ENCODE data around the gene STX1B. TPM values are rescaled to one million over a fixed set of nuclear protein-coding genes. Genes with fewer than 3 reads are reported as not detected.

The STX1B gene
- total RNA-seq, 1 experiment from 2014 or later = 15.9 TPM

DNA sequence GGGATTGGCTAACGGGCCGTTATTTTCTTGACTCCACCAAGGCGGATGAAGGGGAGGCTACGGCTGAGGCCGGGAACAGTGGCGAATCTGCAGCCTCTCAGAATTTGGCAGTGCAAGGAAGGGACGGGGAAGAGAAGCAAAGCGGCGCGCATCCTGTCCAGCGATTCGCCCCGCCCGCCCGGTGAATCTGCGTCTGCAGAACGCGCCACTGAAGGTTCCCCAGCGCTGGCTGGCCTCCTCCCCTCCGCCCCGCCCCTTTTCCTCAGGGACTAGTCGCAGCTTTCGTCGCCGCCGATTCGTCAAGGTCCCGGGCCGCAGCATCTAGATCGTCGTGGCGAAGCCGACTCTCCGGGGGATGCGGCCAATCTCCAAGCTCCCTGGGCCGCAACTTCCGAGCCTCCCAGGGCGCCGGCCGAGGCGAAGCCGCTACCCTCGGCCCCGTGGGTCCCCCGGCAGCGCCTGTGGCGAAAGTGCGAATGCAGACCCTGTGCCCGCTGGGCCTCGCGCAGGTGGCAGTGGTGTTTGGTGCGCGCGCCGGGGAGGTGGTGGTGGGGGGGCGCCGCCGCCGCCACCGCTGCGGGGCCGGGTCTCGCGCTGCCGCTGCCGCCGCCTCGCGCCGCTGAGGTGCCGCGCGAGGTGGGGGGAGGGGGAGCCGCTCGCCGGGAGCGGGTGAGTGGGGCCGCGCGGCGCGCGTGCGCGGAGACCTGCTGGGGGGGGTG is 52.8 kb downstream of the STX1B start, which contains the start of gene SETD1A (continued):
- TF ChIP-seq, protein P1, sequence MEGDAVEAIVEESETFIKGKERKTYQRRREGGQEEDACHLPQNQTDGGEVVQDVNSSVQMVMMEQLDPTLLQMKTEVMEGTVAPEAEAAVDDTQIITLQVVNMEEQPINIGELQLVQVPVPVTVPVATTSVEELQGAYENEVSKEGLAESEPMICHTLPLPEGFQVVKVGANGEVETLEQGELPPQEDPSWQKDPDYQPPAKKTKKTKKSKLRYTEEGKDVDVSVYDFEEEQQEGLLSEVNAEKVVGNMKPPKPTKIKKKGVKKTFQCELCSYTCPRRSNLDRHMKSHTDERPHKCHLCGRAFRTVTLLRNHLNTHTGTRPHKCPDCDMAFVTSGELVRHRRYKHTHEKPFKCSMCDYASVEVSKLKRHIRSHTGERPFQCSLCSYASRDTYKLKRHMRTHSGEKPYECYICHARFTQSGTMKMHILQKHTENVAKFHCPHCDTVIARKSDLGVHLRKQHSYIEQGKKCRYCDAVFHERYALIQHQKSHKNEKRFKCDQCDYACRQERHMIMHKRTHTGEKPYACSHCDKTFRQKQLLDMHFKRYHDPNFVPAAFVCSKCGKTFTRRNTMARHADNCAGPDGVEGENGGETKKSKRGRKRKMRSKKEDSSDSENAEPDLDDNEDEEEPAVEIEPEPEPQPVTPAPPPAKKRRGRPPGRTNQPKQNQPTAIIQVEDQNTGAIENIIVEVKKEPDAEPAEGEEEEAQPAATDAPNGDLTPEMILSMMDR (IDR thresholded peaks at IDR 0.05) = no peak
- TF ChIP-seq, protein P2, sequence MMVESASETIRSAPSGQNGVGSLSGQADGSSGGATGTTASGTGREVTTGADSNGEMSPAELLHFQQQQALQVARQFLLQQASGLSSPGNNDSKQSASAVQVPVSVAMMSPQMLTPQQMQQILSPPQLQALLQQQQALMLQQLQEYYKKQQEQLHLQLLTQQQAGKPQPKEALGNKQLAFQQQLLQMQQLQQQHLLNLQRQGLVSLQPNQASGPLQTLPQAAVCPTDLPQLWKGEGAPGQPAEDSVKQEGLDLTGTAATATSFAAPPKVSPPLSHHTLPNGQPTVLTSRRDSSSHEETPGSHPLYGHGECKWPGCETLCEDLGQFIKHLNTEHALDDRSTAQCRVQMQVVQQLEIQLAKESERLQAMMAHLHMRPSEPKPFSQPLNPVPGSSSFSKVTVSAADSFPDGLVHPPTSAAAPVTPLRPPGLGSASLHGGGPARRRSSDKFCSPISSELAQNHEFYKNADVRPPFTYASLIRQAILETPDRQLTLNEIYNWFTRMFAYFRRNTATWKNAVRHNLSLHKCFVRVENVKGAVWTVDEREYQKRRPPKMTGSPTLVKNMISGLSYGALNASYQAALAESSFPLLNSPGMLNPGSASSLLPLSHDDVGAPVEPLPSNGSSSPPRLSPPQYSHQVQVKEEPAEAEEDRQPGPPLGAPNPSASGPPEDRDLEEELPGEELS (CRISPR knock-in tag; IDR thresholded peaks at IDR 0.05) = peak; percentile 15; the same call in 1 of the 2 replicates
- TF ChIP-seq NFE2L1 (CRISPR knock-in tag; IDR thresholded peaks at IDR 0.05) (no peak), GABPB1 (CRISPR knock-in tag; IDR thresholded peaks at IDR 0.05) (peak; percentile 46; the same call in 1 of the 2 replicates), GRHL2 (CRISPR knock-in tag; IDR thresholded peaks at IDR 0.05; ENCODE audit: insufficient replicate concordance, severe bottlenecking) (no peak)
- TF ChIP-seq, protein P3, sequence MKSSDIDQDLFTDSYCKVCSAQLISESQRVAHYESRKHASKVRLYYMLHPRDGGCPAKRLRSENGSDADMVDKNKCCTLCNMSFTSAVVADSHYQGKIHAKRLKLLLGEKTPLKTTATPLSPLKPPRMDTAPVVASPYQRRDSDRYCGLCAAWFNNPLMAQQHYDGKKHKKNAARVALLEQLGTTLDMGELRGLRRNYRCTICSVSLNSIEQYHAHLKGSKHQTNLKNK (CRISPR knock-in tag; IDR thresholded peaks at IDR 0.05) = peak; percentile 51; the same call in 1 of the 2 replicates

DNA sequence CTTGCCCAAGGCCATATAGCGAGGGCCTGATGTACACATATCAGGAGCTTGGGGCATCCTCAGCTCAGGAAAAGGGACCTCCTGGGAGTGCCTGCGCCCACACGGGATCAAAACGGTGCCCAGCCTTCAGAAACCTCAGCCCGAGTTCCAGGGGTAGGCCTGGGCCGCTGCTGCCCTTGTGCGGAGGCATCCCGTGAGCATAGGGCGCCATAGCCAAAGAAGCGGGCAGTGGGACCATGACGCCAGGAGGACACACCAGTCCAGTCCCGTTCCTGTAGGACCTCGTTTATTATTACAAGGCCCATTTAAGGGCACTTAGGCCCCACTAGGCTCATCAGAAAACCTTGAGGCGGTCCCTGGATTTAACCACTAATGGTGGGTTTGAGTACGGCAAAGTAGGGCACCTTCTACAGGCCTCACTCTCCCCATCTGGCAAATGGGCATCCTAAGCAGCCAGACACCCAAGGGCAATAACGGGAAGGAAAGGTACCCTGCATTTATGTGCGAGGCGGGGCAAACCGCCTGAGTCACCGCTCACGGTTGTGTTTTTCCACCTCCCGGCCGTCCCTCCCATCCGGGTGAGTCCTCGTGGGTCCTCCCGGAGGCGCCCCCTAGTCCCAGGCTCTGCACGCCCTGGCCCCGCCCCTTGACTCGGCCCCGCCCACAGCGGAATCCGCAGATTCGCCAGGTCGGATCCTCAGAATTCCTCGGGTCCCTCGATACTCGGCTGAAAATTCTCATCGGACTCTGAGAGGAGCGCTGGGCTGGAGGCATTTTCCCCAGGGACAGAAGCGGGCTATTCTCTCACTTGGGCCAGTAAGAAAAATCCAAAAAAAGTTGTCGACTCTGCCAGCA is 53.6 kb downstream of the STX1B start:
- Mint-ChIP-seq H3K4me1 (peaks cover 12% of the 10 kb centered on the region), H3K9me3 (no peaks in the 10 kb centered on the region), H3K4me3 (peak overlapping the region; percentile 95), H3K36me3 (peaks cover 33% of the 10 kb centered on the region), H3K27me3 (ENCODE audit: low read depth) (peaks cover 3% of the 10 kb centered on the region; the same call in 1 of the 2 replicates), H3K27ac (peak overlapping the region; percentile 100)
- ATAC-seq = peak; percentile 57
- TF ChIP-seq JUN (CRISPR knock-in tag; IDR thresholded peaks at IDR 0.05) = no peak
- TF ChIP-seq HMGA2 (CRISPR knock-in tag; IDR thresholded peaks at IDR 0.05) = no peak
- no peak for TF ChIP-seq TEAD1 (CRISPR knock-in tag; IDR thresholded peaks at IDR 0.05)
- no peak for TF ChIP-seq ZNF671 (CRISPR knock-in tag; IDR thresholded peaks at IDR 0.05)
- TF ChIP-seq, protein P3 (CRISPR knock-in tag; IDR thresholded peaks at IDR 0.05) = no peak
- TF ChIP-seq GTF2I (CRISPR knock-in tag; conservative IDR thresholded peaks at IDR 0.05) = peak; percentile 99
- TF ChIP-seq SMAD3 (CRISPR knock-in tag; IDR thresholded peaks at IDR 0.05; ENCODE audit: borderline replicate concordance) = no peak
- TF ChIP-seq, protein P4, sequence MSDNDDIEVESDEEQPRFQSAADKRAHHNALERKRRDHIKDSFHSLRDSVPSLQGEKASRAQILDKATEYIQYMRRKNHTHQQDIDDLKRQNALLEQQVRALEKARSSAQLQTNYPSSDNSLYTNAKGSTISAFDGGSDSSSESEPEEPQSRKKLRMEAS (CRISPR knock-in tag; IDR thresholded peaks at IDR 0.05) = no peak
- no peak for TF ChIP-seq ZNF263 (CRISPR knock-in tag; IDR thresholded peaks at IDR 0.05; ENCODE audit: low read depth)
- TF ChIP-seq, protein P5, sequence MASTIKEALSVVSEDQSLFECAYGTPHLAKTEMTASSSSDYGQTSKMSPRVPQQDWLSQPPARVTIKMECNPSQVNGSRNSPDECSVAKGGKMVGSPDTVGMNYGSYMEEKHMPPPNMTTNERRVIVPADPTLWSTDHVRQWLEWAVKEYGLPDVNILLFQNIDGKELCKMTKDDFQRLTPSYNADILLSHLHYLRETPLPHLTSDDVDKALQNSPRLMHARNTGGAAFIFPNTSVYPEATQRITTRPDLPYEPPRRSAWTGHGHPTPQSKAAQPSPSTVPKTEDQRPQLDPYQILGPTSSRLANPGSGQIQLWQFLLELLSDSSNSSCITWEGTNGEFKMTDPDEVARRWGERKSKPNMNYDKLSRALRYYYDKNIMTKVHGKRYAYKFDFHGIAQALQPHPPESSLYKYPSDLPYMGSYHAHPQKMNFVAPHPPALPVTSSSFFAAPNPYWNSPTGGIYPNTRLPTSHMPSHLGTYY (CRISPR knock-in tag; IDR thresholded peaks at IDR 0.05) = 0 out of 2 replicates have a peak, but pooled peaks have one; percentile 73
- no peak for TF ChIP-seq NFATC4 (CRISPR knock-in tag; IDR thresholded peaks at IDR 0.05)
- 0 out of 2 replicates have a peak, but pooled peaks have one; percentile 32 for TF ChIP-seq EMX1 (CRISPR knock-in tag; IDR thresholded peaks at IDR 0.05)
- no peak for TF ChIP-seq TCF7 (CRISPR knock-in tag; IDR thresholded peaks at IDR 0.05; ENCODE audit: low read depth)
- TF ChIP-seq, protein P6, sequence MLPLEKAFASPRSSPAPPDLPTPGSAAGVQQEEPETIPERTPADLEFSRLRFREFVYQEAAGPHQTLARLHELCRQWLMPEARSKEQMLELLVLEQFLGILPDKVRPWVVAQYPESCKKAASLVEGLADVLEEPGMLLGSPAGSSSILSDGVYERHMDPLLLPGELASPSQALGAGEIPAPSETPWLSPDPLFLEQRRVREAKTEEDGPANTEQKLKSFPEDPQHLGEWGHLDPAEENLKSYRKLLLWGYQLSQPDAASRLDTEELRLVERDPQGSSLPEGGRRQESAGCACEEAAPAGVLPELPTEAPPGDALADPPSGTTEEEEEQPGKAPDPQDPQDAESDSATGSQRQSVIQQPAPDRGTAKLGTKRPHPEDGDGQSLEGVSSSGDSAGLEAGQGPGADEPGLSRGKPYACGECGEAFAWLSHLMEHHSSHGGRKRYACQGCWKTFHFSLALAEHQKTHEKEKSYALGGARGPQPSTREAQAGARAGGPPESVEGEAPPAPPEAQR (CRISPR knock-in tag; IDR thresholded peaks at IDR 0.05) = no peak
- no peak for TF ChIP-seq ZNF396 (CRISPR knock-in tag; IDR thresholded peaks at IDR 0.05; ENCODE audit: borderline replicate concordance)
- ChIA-PET CTCF (interaction anchor here (0.7 to 1.3 kb wide), 2 partner anchors 15 to 28 kb away, joined by 4 read pairs; no protein-coding TSS in a partner anchor), POLR2A (interaction anchor here (0.5 to 0.7 kb wide), 2 partner anchors 29 to 150 kb away, joined by 3 read pairs; partner anchors contain the start of gene HSD3B7)
- DNase-seq (ENCODE audit: low spot score) = peak; percentile 86

All from WTC11 (cell line).